C4-2B (cell line): Measurements from ENCODE around the gene JUN.
"Not testable (repeated sequence)": the region's sequence is repeated elsewhere in the genome, so short reads cannot be mapped to it uniquely, and the experiment has no call there.

ENCODE experiments used
- H3K27ac ChIP-seq: fragments of 450-650 bp; 2 replicates; pipeline ENCODE4 v1.5.1; 2017
- ZFX ChIP-seq: fragments of 450-650 bp; IDR thresholded peaks from 2 replicates; pipeline ENCODE4 v1.6.1; 2017
- TF ChIP-seq, protein P1 (sequence below): fragments of 450-650 bp; conservative IDR thresholded peaks from 2 replicates; pipeline ENCODE4 v1.5.1; 2017; ENCODE audit warnings: mild to moderate bottlenecking

Gene JUN

DNA sequence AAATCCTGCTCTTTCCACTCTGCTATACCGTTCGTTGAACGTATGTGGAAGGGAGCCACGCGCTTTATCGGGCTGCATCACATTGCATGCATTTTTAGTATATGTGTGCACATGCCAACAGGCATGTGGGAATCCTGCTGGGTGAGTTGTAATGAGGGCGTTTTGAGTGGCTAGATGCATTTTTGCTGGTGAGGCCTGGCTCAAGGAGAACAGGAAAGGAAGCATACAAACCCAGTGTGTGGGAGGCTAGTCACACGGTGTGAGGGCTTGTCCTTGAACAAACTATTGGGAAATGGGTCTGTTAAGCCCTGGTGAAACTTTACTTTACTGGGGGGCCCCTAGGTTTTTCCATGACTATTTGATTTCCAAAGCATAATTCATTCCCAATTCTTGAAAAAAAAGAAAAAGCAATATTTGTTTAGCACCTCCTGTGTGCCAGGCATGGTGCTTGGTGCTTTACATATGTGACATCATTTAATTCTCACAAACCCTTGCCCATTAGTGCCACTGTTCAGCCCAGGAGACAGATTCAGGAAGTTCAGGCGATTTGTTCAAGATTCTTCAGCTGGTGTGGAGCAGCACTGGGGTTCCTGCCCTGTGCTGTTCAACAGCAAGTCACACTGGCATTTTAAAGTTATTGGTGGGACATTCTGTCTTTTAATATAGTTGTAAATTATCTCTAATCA is 25.6 kb upstream of the JUN start:
- no peak overlapping the region for H3K27ac ChIP-seq
- no peak for TF ChIP-seq ZFX
- TF ChIP-seq, protein P1, sequence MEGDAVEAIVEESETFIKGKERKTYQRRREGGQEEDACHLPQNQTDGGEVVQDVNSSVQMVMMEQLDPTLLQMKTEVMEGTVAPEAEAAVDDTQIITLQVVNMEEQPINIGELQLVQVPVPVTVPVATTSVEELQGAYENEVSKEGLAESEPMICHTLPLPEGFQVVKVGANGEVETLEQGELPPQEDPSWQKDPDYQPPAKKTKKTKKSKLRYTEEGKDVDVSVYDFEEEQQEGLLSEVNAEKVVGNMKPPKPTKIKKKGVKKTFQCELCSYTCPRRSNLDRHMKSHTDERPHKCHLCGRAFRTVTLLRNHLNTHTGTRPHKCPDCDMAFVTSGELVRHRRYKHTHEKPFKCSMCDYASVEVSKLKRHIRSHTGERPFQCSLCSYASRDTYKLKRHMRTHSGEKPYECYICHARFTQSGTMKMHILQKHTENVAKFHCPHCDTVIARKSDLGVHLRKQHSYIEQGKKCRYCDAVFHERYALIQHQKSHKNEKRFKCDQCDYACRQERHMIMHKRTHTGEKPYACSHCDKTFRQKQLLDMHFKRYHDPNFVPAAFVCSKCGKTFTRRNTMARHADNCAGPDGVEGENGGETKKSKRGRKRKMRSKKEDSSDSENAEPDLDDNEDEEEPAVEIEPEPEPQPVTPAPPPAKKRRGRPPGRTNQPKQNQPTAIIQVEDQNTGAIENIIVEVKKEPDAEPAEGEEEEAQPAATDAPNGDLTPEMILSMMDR: no peak

DNA sequence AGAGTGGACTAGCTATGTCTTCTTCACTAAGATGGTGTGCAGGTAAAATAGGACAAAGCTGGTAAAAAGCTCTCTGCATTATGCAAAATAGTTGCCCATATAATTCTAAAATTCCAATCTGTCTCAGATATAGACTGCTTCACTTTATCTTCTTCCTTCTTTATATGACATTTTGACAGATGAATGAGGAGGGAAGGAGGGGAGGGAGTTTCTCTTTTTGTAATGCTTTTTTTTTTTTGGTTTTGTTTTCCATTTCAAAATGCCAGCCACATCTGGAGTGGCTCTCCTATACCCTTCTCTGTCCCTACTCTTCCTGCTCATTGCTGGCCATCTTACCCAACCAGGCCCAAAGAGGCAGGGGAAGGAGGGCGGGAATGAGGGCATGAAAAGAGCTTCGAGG is 24.2 kb upstream of the JUN start:
- no peak for TF ChIP-seq ZFX
- TF ChIP-seq, protein P1: no peak
- no peak overlapping the region for H3K27ac ChIP-seq

DNA sequence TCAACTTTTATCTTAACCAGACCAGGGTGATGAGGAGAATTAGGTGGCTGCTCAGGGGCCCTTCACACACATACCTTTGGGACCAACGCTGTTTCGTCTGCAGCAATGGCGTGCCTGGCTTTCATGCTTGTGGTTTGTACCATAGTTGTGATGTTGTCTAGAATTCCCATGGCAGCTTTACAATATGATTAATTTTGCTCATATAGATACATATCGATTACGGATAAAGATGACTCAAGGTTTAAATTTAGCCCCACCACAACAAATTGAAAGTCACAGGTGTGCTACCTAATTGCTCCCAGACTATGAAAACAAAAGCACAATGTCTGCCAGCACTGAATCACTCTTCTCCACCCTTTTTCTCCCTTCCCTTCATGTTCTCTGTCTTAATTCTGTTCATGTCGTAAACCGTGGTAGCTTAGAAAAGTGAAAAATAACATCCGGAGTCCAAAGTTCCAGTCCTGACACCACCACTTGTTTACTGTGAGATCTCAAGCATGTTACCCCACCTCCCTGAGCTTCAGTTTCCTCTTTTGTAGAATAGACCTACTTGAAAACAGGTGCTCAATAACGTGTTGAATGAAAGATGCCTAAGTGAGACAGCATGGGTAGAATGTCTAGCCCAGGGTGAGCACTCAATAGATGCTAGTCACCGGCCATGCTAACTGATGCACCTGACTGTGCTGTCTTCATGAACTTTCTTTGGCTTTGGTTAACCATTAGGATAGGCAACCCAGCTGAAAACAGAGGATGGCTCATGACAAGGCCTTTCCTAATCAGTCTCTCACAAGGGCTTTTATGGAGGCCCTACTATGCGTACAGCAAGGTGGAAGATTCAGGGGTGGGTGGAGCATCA is 22.1 kb upstream of the JUN start:
- TF ChIP-seq ZFX: no peak
- TF ChIP-seq, protein P1: no peak
- no peak overlapping the region for H3K27ac ChIP-seq

DNA sequence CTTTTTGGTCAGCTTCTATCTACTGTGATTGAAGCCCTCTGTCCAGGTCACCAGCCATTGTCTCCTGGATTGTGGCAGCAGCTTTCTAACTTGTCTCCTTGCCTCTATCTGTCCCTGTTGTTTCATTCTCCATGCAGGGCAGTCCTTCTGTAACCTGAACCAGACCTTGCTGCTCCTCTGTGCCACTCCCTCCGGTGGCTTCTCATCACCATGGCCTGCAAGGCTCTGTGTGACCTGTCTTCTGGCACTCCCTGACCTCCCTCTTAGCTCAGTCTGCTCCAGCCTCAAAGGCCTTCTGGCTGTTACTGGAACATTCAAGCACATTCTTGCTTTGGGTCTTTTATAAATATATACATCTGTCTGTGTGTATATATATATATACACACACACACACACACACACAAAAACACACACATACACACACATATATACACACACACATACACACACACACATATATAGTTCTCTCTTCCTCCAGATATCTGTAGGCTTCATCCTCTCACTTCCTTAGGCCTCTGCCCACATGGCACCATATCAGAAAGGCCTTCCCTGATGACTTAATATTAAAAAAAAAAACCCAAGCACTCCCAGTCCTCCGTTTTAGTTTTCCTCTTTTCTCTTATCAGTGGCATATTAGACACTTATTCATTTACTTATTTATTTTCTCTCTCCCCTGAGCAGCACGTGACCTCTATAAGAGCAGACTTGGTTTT is 21.2 kb upstream of the JUN start:
- H3K27ac ChIP-seq: no peak overlapping the region
- no peak for TF ChIP-seq ZFX
- TF ChIP-seq, protein P1: no peak

DNA sequence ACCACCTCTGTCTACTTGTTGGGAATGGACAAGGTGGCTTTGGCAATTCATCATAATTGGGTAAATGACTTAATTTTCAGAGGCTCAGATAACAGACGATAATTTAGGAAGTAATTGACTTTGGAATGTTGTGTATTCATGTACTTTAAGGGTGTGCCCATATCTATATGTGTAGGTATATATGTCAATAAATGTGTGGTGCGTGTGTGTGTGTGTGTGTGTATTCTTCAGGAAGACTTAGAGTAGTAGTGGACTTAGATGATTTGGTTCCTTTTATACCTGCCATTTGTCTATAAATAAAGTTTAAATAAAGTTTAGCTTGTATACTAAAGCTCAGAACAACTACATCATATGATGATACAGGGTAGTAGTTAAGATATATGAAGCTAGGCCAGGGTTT is 20.0 kb upstream of the JUN start:
- TF ChIP-seq, protein P1: no peak
- no peak for TF ChIP-seq ZFX
- no peak overlapping the region for H3K27ac ChIP-seq

DNA sequence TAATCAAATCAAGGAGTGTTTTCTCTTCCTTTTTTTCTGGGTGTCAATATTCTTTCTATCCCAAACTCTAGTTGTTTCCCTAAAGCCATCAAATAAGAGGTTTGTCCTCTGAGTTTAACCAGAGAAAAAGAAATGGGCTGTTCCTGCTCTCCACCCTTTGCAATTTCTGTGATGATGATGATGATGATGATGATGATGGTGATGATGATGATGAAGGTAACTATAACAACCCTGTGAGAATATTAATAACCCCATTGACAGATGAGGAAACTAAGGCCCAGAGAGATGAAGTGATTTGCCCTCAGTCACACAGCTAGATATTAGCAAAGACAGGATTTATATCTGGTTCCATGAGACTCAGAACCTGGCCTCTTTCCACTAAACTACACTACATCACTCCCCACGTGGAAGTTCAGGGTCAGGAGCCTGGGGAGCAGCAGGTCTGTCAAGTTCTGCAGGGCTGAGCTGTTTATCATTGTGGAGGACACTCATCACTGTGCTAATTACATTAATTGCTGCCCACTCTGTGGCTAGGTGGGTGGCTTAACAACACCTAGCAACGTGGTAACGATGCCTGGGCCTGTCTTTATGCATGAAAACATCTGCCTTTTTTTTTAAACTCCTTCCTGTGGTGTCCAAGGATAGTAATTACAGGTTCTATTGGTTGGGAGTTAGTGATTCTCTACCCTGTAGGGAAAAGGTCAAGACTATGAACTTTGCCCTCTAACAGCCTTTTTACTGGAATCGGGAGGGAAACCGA is 19.0 kb upstream of the JUN start:
- TF ChIP-seq, protein P1: no peak
- TF ChIP-seq ZFX: no peak
- no peak overlapping the region for H3K27ac ChIP-seq

DNA sequence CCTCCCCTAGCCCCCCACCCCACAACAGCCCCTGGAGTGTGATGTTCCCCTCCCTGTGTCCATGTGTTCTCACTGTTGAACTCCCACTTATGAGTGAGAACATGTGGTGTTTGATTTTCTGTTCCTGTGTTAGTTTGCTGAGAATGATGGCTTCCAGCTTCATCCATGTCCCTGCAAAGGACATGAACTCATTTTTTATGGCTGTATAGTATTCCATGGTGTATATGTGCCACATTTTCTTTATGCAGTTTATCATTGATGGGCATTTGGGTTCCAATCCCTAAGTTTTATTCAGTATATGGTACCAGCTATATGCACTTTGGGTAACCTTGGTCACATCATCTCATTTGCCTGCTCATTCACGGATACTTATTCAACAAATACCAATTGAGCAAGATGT is 17.4 kb upstream of the JUN start:
- H3K27ac ChIP-seq: not testable (repeated sequence)
